RWPE1 (cell line): ENCODE data around the gene WTAP.
"Not testable (repeated sequence)": the region's sequence is repeated elsewhere in the genome, so short reads cannot be mapped to it uniquely, and the experiment has no call there.

Experiments
- CTCF ChIA-PET: fragments of 350-600 bp; sonication (Branson Sonifier 250); formaldehyde crosslinking; extraction: SDS; loops from one replicate; lab custom pipeline; 2021; lab: Yijun Ruan, JAX
- POLR2A ChIA-PET: fragments of 400-600 bp; formaldehyde crosslinking; extraction: SDS; loops from one replicate; lab custom pipeline; 2020; ENCODE audit warnings: antibody characterized with exemption; ENCODE audit not compliant: low non-redundant PET; lab: Yijun Ruan, JAX
- DNase-seq: peaks from one replicate; pipeline ENCODE4 v3.0.0; 2012; ENCODE audit warnings: low spot score
- H3K27ac ChIP-seq: fragments of 450-650 bp; 2 replicates; pipeline ENCODE4 v1.5.1; 2017
- TF ChIP-seq, protein P1 (sequence below): fragments of 450-650 bp; conservative IDR thresholded peaks from 2 replicates; pipeline ENCODE4 v1.5.1; 2017; ENCODE audit warnings: low read depth, mild to moderate bottlenecking

WTAP gene

GRCh38 chr6:159790149-159790955 lies 63.0 kb downstream of the WTAP start, which contains the start of gene MRPL18:
TSS of gene MRPL18 (plus strand) at chr6:159790467. CDS start at chr6:159790588, 121 bp downstream.
- TF ChIP-seq, protein P1, sequence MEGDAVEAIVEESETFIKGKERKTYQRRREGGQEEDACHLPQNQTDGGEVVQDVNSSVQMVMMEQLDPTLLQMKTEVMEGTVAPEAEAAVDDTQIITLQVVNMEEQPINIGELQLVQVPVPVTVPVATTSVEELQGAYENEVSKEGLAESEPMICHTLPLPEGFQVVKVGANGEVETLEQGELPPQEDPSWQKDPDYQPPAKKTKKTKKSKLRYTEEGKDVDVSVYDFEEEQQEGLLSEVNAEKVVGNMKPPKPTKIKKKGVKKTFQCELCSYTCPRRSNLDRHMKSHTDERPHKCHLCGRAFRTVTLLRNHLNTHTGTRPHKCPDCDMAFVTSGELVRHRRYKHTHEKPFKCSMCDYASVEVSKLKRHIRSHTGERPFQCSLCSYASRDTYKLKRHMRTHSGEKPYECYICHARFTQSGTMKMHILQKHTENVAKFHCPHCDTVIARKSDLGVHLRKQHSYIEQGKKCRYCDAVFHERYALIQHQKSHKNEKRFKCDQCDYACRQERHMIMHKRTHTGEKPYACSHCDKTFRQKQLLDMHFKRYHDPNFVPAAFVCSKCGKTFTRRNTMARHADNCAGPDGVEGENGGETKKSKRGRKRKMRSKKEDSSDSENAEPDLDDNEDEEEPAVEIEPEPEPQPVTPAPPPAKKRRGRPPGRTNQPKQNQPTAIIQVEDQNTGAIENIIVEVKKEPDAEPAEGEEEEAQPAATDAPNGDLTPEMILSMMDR, result no peak
- H3K27ac ChIP-seq, result peak within 1 kb of the TSS; percentile 95
- DNase-seq, result peak; percentile 97
- ChIA-PET CTCF (no interaction called here), POLR2A (interaction anchor here (0.7 to 1.6 kb wide), 3 partner anchors 10 to 64 kb away, joined by 3 to 9 read pairs (median 8); partner anchors contain the start of genes PNLDC1 and WTAP)

GRCh38 chr6:159790956-159791598 lies 63.8 kb downstream of the WTAP start:
- H3K27ac ChIP-seq, result peak overlapping the region; percentile 95
- ChIA-PET CTCF (interaction anchor here (0.6 kb wide), 1 partner anchor 71 kb away, joined by 8 read pairs; no protein-coding TSS in a partner anchor), POLR2A (interaction anchor here (0.8 to 1.6 kb wide), 2 partner anchors 9 to 71 kb away, joined by 3 to 9 read pairs; partner anchors contain the start of gene PNLDC1)
- TF ChIP-seq, protein P1, result no peak
- peak; percentile 19 for DNase-seq

GRCh38 chr6:159794976-159795375 lies 67.7 kb downstream of the WTAP start:
- H3K27ac ChIP-seq, POLR2A ChIA-PET, CTCF ChIA-PET, DNase-seq: not testable (repeated sequence)

GRCh38 chr6:159797554-159797953 lies 70.2 kb downstream of the WTAP start:
- TF ChIP-seq, protein P1, result no peak
- ChIA-PET CTCF (no interaction called here), POLR2A (no interaction called here)
- DNase-seq, result no peak
- H3K27ac ChIP-seq, result no peak overlapping the region

DNA sequence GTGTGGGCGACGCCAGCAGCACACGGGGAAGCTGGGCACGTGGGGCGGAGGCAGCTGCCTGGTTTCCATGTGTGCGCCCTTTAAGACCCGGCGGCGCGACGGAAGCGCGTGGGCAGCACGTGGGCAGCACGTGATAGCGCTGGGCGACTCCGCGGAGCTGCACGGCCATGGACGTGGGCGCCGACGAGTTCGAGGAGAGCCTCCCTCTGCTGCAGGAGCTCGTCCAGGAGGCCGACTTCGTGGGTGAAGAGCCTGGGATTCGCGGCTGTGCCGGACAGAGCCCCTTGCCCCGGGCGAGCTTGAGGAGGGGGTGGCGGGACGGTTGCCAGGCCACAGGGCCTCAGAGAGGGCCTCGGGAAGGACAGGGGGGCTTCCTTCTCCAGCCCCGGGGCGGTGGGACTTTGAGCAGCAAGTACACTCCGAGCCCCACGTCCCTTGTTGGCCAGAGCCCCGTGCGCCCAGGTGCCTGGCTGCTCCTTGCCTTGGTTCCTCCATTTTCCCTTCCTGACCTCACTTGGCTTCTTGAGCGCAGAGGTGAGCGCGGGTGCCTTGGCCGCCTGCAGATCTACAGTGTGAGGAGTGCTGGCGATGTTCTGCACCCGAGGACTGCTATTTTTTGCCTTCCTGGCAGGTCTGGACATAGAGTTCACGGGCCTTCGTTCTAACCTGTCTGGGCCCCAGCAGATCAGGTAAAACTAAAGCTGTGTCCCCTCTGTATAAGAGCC lies 73.0 kb downstream of the WTAP start, which contains the start of gene PNLDC1:
PNLDC1 (plus strand) TSS at position 136 of the 725 bp plus-strand sequence; CDS start at position 168, 32 bp downstream.
- ChIA-PET CTCF (no interaction called here), POLR2A (interaction anchor here (0.6 to 1.1 kb wide), 2 partner anchors 10 to 1422 kb away, joined by 4 to 9 read pairs; partner anchors contain the start of gene MRPL18)
- peak; percentile 29 for DNase-seq
- TF ChIP-seq, protein P1, result no peak
- peak within 1 kb of the TSS; percentile 70 for H3K27ac ChIP-seq

GRCh38 chr6:159801935-159802334 lies 74.6 kb downstream of the WTAP start:
- ChIA-PET CTCF (no interaction called here), POLR2A (interaction anchor here (1.0 kb wide), 1 partner anchor 12 kb away, joined by 3 read pairs; no protein-coding TSS in a partner anchor)
- H3K27ac ChIP-seq, result peak overlapping the region; percentile 11; the same call in 1 of the 2 replicates
- no peak for DNase-seq
- TF ChIP-seq, protein P1, result no peak
